Calu3 (cell line): ENCODE data around the gene NLGN4X. TPM values are rescaled to one million over a fixed set of nuclear protein-coding genes. Genes with fewer than 3 reads are reported as not detected.

Experiments used
- BruUV-seq: library from RNA; stranded (reverse); fragments of 400-500 nt; replicated peaks from 2 replicates; lab custom pipeline; 2021; lab: Mats Ljungman, UMichigan
- CTCF ChIA-PET: fragments of 300-600 bp; sonication (Branson Sonifier 250); formaldehyde crosslinking; loops from one replicate; lab custom pipeline; 2022; ENCODE audit warnings: antibody characterized with exemption; lab: Charles Lee
- DNase-seq: peaks from one replicate; pipeline ENCODE4 v3.0.0; 2022
- H3K27ac Mint-ChIP-seq: one replicate; pipeline ENCODE4 v1.8.0; 2022; ENCODE audit warnings: mixed read lengths; ENCODE audit not compliant: unreplicated experiment
- H3K27me3 Mint-ChIP-seq: one replicate; pipeline ENCODE4 v1.8.0; 2022; ENCODE audit warnings: mixed read lengths; ENCODE audit not compliant: unreplicated experiment
- H3K36me3 Mint-ChIP-seq: one replicate; pipeline ENCODE4 v1.8.0; 2022; ENCODE audit warnings: mild to moderate bottlenecking, moderate library complexity, mixed read lengths; ENCODE audit not compliant: insufficient read depth, unreplicated experiment
- H3K4me1 Mint-ChIP-seq: one replicate; pipeline ENCODE4 v1.8.0; 2022; ENCODE audit warnings: mild to moderate bottlenecking, low read depth, mixed read lengths; ENCODE audit not compliant: unreplicated experiment
- H3K4me3 Mint-ChIP-seq: one replicate; pipeline ENCODE4 v1.8.0; 2022; ENCODE audit warnings: mild to moderate bottlenecking, low read depth, moderate library complexity, mixed read lengths; ENCODE audit not compliant: unreplicated experiment
- H3K9me3 Mint-ChIP-seq: one replicate; pipeline ENCODE4 v1.8.0; 2022; ENCODE audit warnings: low read depth, mixed read lengths; ENCODE audit not compliant: unreplicated experiment
- intact Hi-C: fragments of 100-400 bp; cut with micrococcal nuclease; formaldehyde crosslinking; loops from one replicate; pipeline ENCODE4 v1.10.0; 2022; ENCODE audit not compliant: unreplicated experiment
- total RNA-seq: library from RNA; stranded (reverse); gene quantifications from 2 replicates; pipeline ENCODE4 v1.2.3, GENCODE V29; 2022
- TF ChIP-seq, protein P1 (sequence below): fragments of 200-600 bp; IDR thresholded peaks from one replicate; pipeline ENCODE4 v1.8.0; 2022; ENCODE audit warnings: antibody characterized with exemption; ENCODE audit not compliant: unreplicated experiment

The NLGN4X gene
- total RNA-seq, 1 experiment from 2014 or later: not detected

DNA sequence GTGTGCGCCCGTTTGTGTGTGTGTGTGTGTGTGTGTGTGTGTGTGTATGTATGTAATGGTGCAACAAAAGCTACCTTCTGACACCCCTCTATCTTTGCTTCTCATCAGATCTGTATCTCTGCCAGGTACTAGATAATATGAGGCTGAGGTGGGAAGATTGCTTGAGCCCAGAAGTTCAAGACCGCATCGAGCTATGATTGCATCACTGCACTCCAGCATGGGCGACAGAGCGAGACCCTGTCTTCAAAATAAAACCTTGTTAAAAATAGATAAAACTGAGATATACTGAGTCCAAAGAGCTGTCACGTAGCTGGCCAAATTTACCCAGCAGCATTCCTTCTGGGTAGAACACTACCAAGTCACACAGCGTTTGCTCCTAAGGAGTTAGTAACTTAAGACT lies 18.4 kb downstream of the NLGN4X start:
- no TSS peak for BruUV-seq
- TF ChIP-seq, protein P1, sequence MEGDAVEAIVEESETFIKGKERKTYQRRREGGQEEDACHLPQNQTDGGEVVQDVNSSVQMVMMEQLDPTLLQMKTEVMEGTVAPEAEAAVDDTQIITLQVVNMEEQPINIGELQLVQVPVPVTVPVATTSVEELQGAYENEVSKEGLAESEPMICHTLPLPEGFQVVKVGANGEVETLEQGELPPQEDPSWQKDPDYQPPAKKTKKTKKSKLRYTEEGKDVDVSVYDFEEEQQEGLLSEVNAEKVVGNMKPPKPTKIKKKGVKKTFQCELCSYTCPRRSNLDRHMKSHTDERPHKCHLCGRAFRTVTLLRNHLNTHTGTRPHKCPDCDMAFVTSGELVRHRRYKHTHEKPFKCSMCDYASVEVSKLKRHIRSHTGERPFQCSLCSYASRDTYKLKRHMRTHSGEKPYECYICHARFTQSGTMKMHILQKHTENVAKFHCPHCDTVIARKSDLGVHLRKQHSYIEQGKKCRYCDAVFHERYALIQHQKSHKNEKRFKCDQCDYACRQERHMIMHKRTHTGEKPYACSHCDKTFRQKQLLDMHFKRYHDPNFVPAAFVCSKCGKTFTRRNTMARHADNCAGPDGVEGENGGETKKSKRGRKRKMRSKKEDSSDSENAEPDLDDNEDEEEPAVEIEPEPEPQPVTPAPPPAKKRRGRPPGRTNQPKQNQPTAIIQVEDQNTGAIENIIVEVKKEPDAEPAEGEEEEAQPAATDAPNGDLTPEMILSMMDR: no peak
- no peak overlapping the region for H3K27ac Mint-ChIP-seq
- H3K36me3 Mint-ChIP-seq: no peaks in the 10 kb centered on the region
- no peak overlapping the region for H3K4me3 Mint-ChIP-seq
- CTCF ChIA-PET: no interaction called here
- peaks cover 7% of the 10 kb centered on the region for H3K9me3 Mint-ChIP-seq
- no peaks in the 10 kb centered on the region for H3K27me3 Mint-ChIP-seq
- DNase-seq: no peak
- H3K4me1 Mint-ChIP-seq: no peaks in the 10 kb centered on the region
- intact Hi-C loops: no loop called here

DNA sequence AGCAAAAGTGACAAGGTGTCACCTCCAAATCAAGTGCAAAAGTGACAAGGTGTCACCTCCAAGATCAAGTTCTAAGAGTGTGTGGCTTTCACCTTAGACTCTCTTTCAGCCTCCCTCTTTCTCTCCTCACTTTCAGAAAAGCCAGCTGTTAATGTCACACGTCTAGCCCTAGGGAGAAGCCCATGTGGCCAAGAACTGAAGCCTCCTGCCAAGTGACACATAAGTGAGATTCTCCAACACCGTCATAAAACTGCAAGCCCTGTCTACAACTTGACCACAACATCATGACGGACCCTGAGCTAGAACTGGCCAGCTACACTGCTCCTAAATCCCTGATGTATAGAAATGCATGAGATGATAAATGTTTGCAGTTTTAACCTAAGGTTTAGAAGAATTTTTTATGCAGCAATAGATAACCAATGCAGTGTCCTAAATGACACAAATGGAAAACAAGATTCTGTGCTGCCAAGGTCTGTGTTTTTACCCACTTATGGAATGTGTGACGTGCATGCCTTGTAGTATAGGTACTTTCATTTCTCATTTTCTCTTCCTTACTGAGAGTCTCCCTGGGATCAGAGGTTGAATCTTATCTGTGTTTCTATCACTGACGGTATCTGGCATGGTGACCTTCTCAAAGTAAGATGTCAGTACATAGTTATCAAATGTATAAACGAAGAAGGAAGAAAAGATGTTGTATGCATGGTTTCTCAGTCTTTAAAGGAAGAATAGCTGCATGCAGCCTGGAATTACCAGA lies 25.0 kb downstream of the NLGN4X start:
- H3K9me3 Mint-ChIP-seq: peaks cover 8% of the 10 kb centered on the region
- H3K36me3 Mint-ChIP-seq: no peaks in the 10 kb centered on the region
- no peak for DNase-seq
- intact Hi-C loops: no loop called here
- H3K27me3 Mint-ChIP-seq: no peaks in the 10 kb centered on the region
- no TSS peak for BruUV-seq
- CTCF ChIA-PET: no interaction called here
- TF ChIP-seq, protein P1: no peak
- H3K27ac Mint-ChIP-seq: no peak overlapping the region
- H3K4me1 Mint-ChIP-seq: no peaks in the 10 kb centered on the region
- H3K4me3 Mint-ChIP-seq: no peak overlapping the region

GRCh38 chrX:6199486-6199885 lies 29.2 kb downstream of the NLGN4X start:
- Mint-ChIP-seq H3K9me3 (no peaks in the 10 kb centered on the region), H3K36me3 (no peaks in the 10 kb centered on the region), H3K27me3 (no peaks in the 10 kb centered on the region), H3K27ac (no peak overlapping the region), H3K4me1 (no peaks in the 10 kb centered on the region), H3K4me3 (no peak overlapping the region)
- BruUV-seq: no TSS peak
- intact Hi-C loops: no loop called here
- CTCF ChIA-PET: no interaction called here
- TF ChIP-seq, protein P1: no peak
- DNase-seq: no peak

DNA sequence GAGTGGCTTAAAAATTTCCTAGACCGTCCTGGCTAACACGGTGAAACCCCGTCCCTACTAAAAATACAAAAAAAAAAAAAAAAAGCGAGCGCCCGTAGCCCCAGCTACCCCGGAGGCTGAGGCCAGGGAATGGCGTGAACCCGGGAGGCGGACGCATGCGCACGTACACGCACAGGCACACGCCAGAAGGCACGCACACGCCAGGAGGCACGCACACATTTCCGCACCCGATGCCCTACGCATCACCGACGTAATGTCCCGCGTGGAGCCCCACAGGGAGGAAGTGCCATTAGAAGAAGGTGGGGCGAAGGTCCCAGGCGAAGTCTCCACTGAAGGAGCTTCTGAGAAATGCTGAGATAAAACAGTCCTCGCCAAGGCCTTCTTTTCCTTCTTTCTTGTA lies 41.4 kb downstream of the NLGN4X start:
- TF ChIP-seq, protein P1: no peak
- Mint-ChIP-seq H3K9me3 (no peaks in the 10 kb centered on the region), H3K4me3 (no peak overlapping the region), H3K4me1 (no peaks in the 10 kb centered on the region), H3K27me3 (no peaks in the 10 kb centered on the region), H3K27ac (no peak overlapping the region), H3K36me3 (no peaks in the 10 kb centered on the region)
- CTCF ChIA-PET: no interaction called here
- intact Hi-C loops: no loop called here
- no peak for DNase-seq
- no TSS peak for BruUV-seq
